Adipocyte (in vitro differentiated cells): Measurements from ENCODE around the gene PLSCR2.
A peak's percentile ranks its signal among the peaks of the same experiment; 100 is the strongest.

Experiments
- DNase-seq: peaks from one replicate; pipeline ENCODE4 v3.0.0-alpha.2; 2015; ENCODE audit warnings: low read depth
- H3K27me3 ChIP-seq: replicated peaks from 2 replicates; pipeline ENCODE4 v1.7.0; 2013; ENCODE audit warnings: mild to moderate bottlenecking, low read length, moderate library complexity; ENCODE audit not compliant: control insufficient read depth, insufficient read depth
- H3K36me3 ChIP-seq: 2 replicates; pipeline ENCODE4 v1.7.0; 2013; ENCODE audit warnings: low read length, mild to moderate bottlenecking, moderate library complexity; ENCODE audit not compliant: control insufficient read depth, insufficient read depth, severe bottlenecking
- H3K4me1 ChIP-seq: 2 replicates; pipeline ENCODE4 v1.7.0; 2013; ENCODE audit warnings: mild to moderate bottlenecking, low read length, moderate library complexity; ENCODE audit not compliant: control insufficient read depth, insufficient read depth
- H3K4me3 ChIP-seq: 2 replicates; pipeline ENCODE4 v1.7.0; 2013; ENCODE audit warnings: mild to moderate bottlenecking, low read length, moderate library complexity
- H3K9ac ChIP-seq: 2 replicates; pipeline ENCODE4 v1.7.0; 2013; ENCODE audit warnings: mild to moderate bottlenecking, low read length, moderate library complexity
- H3K9me3 ChIP-seq: 2 replicates; pipeline ENCODE4 v1.7.0; 2013; ENCODE audit warnings: mild to moderate bottlenecking, low read length, moderate library complexity; ENCODE audit not compliant: control insufficient read depth

The PLSCR2 gene

GRCh38 chr3:146469150-146470017 lies at the start of gene PLSCR2:
Gene PLSCR2, minus strand, starts transcription at chr3:146469561. Its CDS starts 9,657 bp downstream, at chr3:146459904.
- Histone ChIP-seq H3K4me3 (peak within 1 kb of the TSS; percentile 73), H3K9ac (peak within 1 kb of the TSS; percentile 67), H3K4me1 (peaks cover 70% of the 10 kb centered on the region), H3K27me3 (no peaks in the 10 kb centered on the region), H3K9me3 (no peaks in the 10 kb centered on the region), H3K36me3 (no peaks in the 10 kb centered on the region)
- no peak for DNase-seq

- Histone ChIP-seq H3K4me3 (no peak overlapping the region), H3K27me3 (no peaks in the 10 kb centered on the region), H3K4me1 (peaks cover 6% of the 10 kb centered on the region), H3K9ac (no peak overlapping the region), H3K9me3 (no peaks in the 10 kb centered on the region), H3K36me3 (peaks cover 85% of the 10 kb centered on the region)
- no peak for DNase-seq
Observed at GRCh38 chr3:146517684-146518435, 48.5 kb upstream of the PLSCR2 start.

- H3K4me1 ChIP-seq, result peaks cover 6% of the 10 kb centered on the region
- no peaks in the 10 kb centered on the region for H3K27me3 ChIP-seq
- H3K9me3 ChIP-seq, result no peaks in the 10 kb centered on the region
- H3K36me3 ChIP-seq, result peaks cover 50% of the 10 kb centered on the region
- H3K4me3 ChIP-seq, result no peak overlapping the region
- peak; percentile 41 for DNase-seq
- H3K9ac ChIP-seq, result no peak overlapping the region
Observed at GRCh38 chr3:146513386-146514051, 44.2 kb upstream of the PLSCR2 start.

GRCh38 chr3:146511402-146512134 lies 42.2 kb upstream of the PLSCR2 start:
- Histone ChIP-seq H3K27me3 (no peaks in the 10 kb centered on the region), H3K36me3 (peaks cover 34% of the 10 kb centered on the region), H3K9ac (no peak overlapping the region), H3K4me1 (peaks cover 15% of the 10 kb centered on the region), H3K4me3 (no peak overlapping the region), H3K9me3 (no peaks in the 10 kb centered on the region)
- DNase-seq, result no peak

GRCh38 chr3:146507331-146508120 lies 38.2 kb upstream of the PLSCR2 start:
- no peaks in the 10 kb centered on the region for H3K9me3 ChIP-seq
- H3K27me3 ChIP-seq, result no peaks in the 10 kb centered on the region
- DNase-seq, result no peak
- peaks cover 2% of the 10 kb centered on the region for H3K36me3 ChIP-seq
- H3K4me1 ChIP-seq, result peaks cover 32% of the 10 kb centered on the region
- H3K4me3 ChIP-seq, result no peak overlapping the region
- no peak overlapping the region for H3K9ac ChIP-seq

- peak; percentile 50 for DNase-seq
- Histone ChIP-seq H3K9ac (no peak overlapping the region), H3K27me3 (no peaks in the 10 kb centered on the region), H3K4me3 (no peak overlapping the region), H3K4me1 (peaks cover 32% of the 10 kb centered on the region), H3K36me3 (no peaks in the 10 kb centered on the region), H3K9me3 (no peaks in the 10 kb centered on the region)
Observed at GRCh38 chr3:146505516-146505915, 36.2 kb upstream of the PLSCR2 start.

- H3K4me3 ChIP-seq, result no peak overlapping the region
- peaks cover 32% of the 10 kb centered on the region for H3K4me1 ChIP-seq
- DNase-seq, result no peak
- H3K36me3 ChIP-seq, result no peaks in the 10 kb centered on the region
- H3K9me3 ChIP-seq, result no peaks in the 10 kb centered on the region
- no peak overlapping the region for H3K9ac ChIP-seq
- H3K27me3 ChIP-seq, result no peaks in the 10 kb centered on the region
Observed at GRCh38 chr3:146504498-146505197, 35.3 kb upstream of the PLSCR2 start.

- no peaks in the 10 kb centered on the region for H3K36me3 ChIP-seq
- no peaks in the 10 kb centered on the region for H3K27me3 ChIP-seq
Observed at GRCh38 chr3:146503461-146504202, 34.3 kb upstream of the PLSCR2 start.

GRCh38 chr3:146502887-146503460 lies 33.6 kb upstream of the PLSCR2 start:
- peak overlapping the region; percentile 49 for H3K4me3 ChIP-seq
- no peaks in the 10 kb centered on the region for H3K36me3 ChIP-seq
- no peaks in the 10 kb centered on the region for H3K27me3 ChIP-seq
- H3K9ac ChIP-seq, result no peak overlapping the region
- peaks cover 32% of the 10 kb centered on the region for H3K4me1 ChIP-seq
- peak; percentile 18 for DNase-seq
- H3K9me3 ChIP-seq, result no peaks in the 10 kb centered on the region

More at GRCh38 chr3:146503461-146504202, 34.3 kb upstream of the PLSCR2 start:
- Histone ChIP-seq H3K4me3 (peak overlapping the region; percentile 49), H3K9me3 (no peaks in the 10 kb centered on the region), H3K9ac (no peak overlapping the region), H3K4me1 (peaks cover 32% of the 10 kb centered on the region)
- DNase-seq, result peak; percentile 76
